ENCODE results near the gene PRPF4.

DNA sequence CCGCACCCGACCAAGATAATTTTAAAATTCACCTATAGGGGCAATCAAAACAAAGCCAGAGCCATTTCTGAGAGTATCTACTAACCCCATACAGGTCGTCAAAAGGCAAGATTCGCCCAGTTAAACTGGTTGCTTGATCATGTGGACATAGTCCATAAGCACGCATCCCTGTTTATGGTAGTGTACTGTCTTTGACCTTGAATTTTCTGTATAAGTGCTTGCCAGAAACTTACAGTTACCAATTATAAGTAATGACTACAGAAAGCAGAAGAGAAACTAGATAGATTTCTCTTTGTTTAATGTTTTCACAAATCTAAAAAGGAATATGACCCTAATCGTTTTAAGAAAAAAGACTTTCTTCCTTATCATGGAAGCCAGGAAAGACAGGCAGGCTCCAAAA is 28.5 kb upstream of the PRPF4 start:
- TF ChIP-seq POLR2AphosphoS5 (IDR thresholded peaks at IDR 0.05; ENCODE audit: low read depth, low read length) (no peak), TAF1 (IDR thresholded peaks at IDR 0.05; ENCODE audit: borderline replicate concordance, insufficient read depth, low read length) (no peak)
